Naive B cell (primary cell): ENCODE results near the gene RNU4-1. TPM values are rescaled to one million over a fixed set of nuclear protein-coding genes. Genes with fewer than 3 reads are reported as not detected.

ENCODE experiments used
- ATAC-seq, 2 donors: fragments of 150-1000 bp; cut with Tn5 transposase; 2 replicates each; pipeline ENCODE4 v1.10.0; 2021; ENCODE audit warnings: low read depth in 2 of 2, mild to moderate bottlenecking in 2 of 2, moderate library complexity in 2 of 2
- DNase-seq: peaks from one replicate; pipeline ENCODE4 v3.0.0; 2022
- H3K27ac Mint-ChIP-seq, 6 donors: one replicate each; pipeline ENCODE4 v1.8.0; 2020 to 2022; ENCODE audit warnings: mild to moderate bottlenecking in 6 of 6, mixed read lengths in 6 of 6, moderate library complexity in 5 of 6, inconsistent platforms in 2 of 6
- H3K27me3 Mint-ChIP-seq, 3 donors: one replicate each; pipeline ENCODE4 v1.8.0; 2021 to 2022; ENCODE audit warnings: mixed read lengths in 3 of 3, mild to moderate bottlenecking in 1 of 3
- H3K36me3 Mint-ChIP-seq, 2 donors: one replicate each; pipeline ENCODE4 v1.8.0; 2020 to 2022; ENCODE audit warnings: mixed read lengths in 2 of 2, inconsistent platforms in 1 of 2, mild to moderate bottlenecking in 1 of 2
- H3K4me1 Mint-ChIP-seq, 3 donors: one replicate each; pipeline ENCODE4 v1.8.0; 2020 to 2022; ENCODE audit warnings: mixed read lengths in 3 of 3, inconsistent platforms in 1 of 3, mild to moderate bottlenecking in 1 of 3, moderate library complexity in 1 of 3
- H3K4me3 Mint-ChIP-seq, 8 donors: one replicate each; pipeline ENCODE4 v1.8.0; 2020 to 2022; ENCODE audit warnings: mild to moderate bottlenecking in 8 of 8, mixed read lengths in 8 of 8, moderate library complexity in 8 of 8, inconsistent platforms in 2 of 8
- H3K9me3 Mint-ChIP-seq, 7 donors: one replicate each; pipeline ENCODE4 v1.8.0; 2020 to 2022; ENCODE audit warnings: mixed read lengths in 7 of 7, mild to moderate bottlenecking in 5 of 7, inconsistent platforms in 2 of 7, moderate library complexity in 1 of 7
- polyA plus RNA-seq, 6 donors: library from polyadenylated mRNA; unstranded; fragments of 300-500 nt; fragmentation: Illumina TruSeq; gene quantifications; one replicate each; pipeline ENCODE4 v1.2.3, GENCODE V29; 2021; ENCODE audit warnings: low read depth in 6 of 6

The RNU4-1 gene
- polyA plus RNA-seq, 6 donors from 2014 or later = not detected

DNA sequence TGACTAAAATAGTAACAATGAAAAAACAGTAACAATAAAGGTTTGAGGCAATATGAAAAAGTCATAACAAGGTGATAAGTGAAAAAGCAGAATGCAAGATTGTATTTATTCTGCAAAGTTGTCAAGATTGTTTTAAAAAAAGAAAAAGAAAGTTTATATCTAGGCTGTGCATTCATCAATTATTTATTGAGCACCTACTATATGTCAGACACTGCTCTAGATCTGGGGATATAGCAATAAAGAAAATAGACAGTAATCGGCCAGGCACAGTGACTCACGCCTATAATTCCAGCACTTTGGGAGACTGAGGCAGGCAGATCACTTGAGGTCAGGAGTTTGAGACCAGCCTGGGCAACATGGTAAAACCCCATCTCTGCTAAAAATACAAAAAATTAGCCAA, 30.7 kb upstream of the RNU4-1 start:
- Mint-ChIP-seq H3K4me1 (peaks cover 0 to 10% (median 7%) of the 10 kb centered on the region in 3 donors), H3K27ac (no peak overlapping the region), H3K36me3 (no peaks in the 10 kb centered on the region), H3K27me3 (peaks cover 0 to 33% (median 8%) of the 10 kb centered on the region in 3 donors), H3K9me3 (no peaks in the 10 kb centered on the region), H3K4me3 (peak overlapping the region in 1 of 8 donors; percentile 6)
- DNase-seq (no peak), ATAC-seq (no peak)

- Mint-ChIP-seq H3K4me3 (no peak overlapping the region), H3K36me3 (no peaks in the 10 kb centered on the region), H3K27ac (no peak overlapping the region), H3K27me3 (peaks cover 0 to 26% (median 8%) of the 10 kb centered on the region in 3 donors), H3K9me3 (peaks cover 0 to 5% (median 2%) of the 10 kb centered on the region in 7 donors), H3K4me1 (peaks cover 12 to 24% (median 21%) of the 10 kb centered on the region in 3 donors)
- ATAC-seq (no peak), DNase-seq (no peak)
Observed at GRCh38 chr12:120321382-120322202, 28.6 kb upstream of the RNU4-1 start.

- ATAC-seq = peak; percentile 99
- peak; percentile 100 for DNase-seq
- no peaks in the 10 kb centered on the region for H3K36me3 Mint-ChIP-seq
- H3K4me1 Mint-ChIP-seq = peaks cover 13 to 14% (median 14%) of the 10 kb centered on the region in 3 donors
- H3K4me3 Mint-ChIP-seq = peak overlapping the region; percentile 72 to 97 (median 96)
- peak overlapping the region; percentile 95 to 99 (median 98) for H3K27ac Mint-ChIP-seq
- peaks cover 0 to 18% (median 8%) of the 10 kb centered on the region in 3 donors for H3K27me3 Mint-ChIP-seq
- peaks cover 0 to 5% (median 2%) of the 10 kb centered on the region in 7 donors for H3K9me3 Mint-ChIP-seq
Observed at GRCh38 chr12:120317224-120318105, 24.4 kb upstream of the RNU4-1 start.

- H3K36me3 Mint-ChIP-seq = no peaks in the 10 kb centered on the region
- H3K9me3 Mint-ChIP-seq = peaks cover 0 to 5% (median 2%) of the 10 kb centered on the region in 7 donors
- H3K27ac Mint-ChIP-seq = peak overlapping the region; percentile 95 to 99 (median 98)
- DNase-seq (no peak), ATAC-seq (no peak)
- H3K4me3 Mint-ChIP-seq = peak overlapping the region; percentile 72 to 97 (median 96)
- peaks cover 0 to 13% (median 8%) of the 10 kb centered on the region in 3 donors for H3K27me3 Mint-ChIP-seq
- H3K4me1 Mint-ChIP-seq = peaks cover 14 to 15% (median 14%) of the 10 kb centered on the region in 3 donors
Observed at GRCh38 chr12:120316798-120317223, 23.8 kb upstream of the RNU4-1 start.

DNA sequence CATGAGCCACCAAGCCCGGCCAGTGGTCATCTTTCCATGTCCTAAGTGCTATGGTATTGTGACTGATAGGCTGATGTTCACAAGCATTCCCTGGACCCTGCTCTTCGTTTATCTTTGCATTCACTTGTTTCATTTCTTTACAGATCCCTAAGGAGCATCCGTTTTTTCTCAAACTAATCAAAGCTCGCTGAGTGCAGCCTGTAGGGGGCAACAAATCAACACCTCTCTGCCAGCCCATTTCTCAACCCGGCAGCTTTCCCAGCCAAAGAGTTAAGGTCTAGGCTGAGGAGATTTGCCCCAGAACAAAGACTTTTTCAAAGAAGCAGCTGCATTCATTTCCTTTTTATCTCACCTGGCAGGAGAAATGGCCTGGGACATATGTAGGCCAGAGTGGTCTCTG, 21.2 kb upstream of the RNU4-1 start:
- H3K27me3 Mint-ChIP-seq = no peaks in the 10 kb centered on the region
- DNase-seq (no peak), ATAC-seq (no peak)
- peak overlapping the region in 1 of 8 donors; percentile 41 for H3K4me3 Mint-ChIP-seq
- no peak overlapping the region for H3K27ac Mint-ChIP-seq
- peaks cover 14 to 18% (median 14%) of the 10 kb centered on the region in 3 donors for H3K4me1 Mint-ChIP-seq
- H3K9me3 Mint-ChIP-seq = peaks cover 0 to 5% (median 2%) of the 10 kb centered on the region in 7 donors
- no peaks in the 10 kb centered on the region for H3K36me3 Mint-ChIP-seq

DNA sequence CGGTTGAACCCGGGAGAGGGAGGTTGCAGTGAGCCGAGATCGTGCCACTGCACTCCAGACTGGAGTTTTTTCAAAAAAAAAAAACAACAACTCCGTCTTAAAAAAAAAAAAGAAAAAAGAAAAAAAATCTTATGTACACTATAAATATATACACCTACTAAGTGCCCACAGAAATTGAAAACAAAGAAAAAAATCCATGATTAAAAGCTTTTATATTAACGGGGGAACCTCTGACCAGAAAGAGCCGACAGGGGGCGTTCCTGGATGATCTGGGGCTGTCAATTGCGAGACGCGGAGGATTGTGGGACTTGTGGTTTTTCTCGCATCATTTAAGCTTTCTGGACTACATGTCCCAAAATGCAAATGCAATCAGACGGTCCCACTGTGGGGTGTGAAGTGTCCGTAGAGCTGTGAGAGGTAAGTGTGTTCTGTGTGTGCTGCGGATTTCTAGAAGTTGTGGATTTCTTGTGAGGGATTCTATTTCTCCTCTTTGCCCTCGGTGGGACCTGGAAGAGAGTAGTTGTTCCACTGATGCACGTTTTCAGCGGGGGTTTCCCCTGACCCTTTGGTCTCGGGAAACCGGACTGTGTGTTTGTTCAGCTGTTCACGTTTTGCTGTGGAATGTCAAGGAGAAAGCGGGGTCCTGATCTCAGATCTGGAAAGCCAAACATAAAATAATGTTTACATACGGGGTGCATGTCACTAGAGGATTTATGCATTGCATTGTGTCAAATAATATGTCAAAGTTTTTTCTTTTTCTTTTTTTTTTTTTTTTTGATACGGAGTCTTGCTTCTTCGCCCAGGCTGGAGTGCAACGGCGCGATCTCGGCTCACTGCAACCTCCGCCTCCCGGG, 9.2 kb upstream of the RNU4-1 start, which contains the start of gene SIRT4:
SIRT4 (plus strand) TSS at position 360 of the 854 bp plus-strand sequence. CDS start 1,241 bp downstream, outside the sequence.
- Mint-ChIP-seq H3K27me3 (no peaks in the 10 kb centered on the region), H3K4me3 (peak within 1 kb of the TSS; percentile 85 to 98 (median 94)), H3K36me3 (no peaks in the 10 kb centered on the region), H3K9me3 (no peaks in the 10 kb centered on the region), H3K27ac (peak within 1 kb of the TSS; percentile 23 to 93 (median 81)), H3K4me1 (peaks cover 9 to 14% (median 11%) of the 10 kb centered on the region in 3 donors)
- ATAC-seq (peak; percentile 100), DNase-seq (peak; percentile 89)

DNA sequence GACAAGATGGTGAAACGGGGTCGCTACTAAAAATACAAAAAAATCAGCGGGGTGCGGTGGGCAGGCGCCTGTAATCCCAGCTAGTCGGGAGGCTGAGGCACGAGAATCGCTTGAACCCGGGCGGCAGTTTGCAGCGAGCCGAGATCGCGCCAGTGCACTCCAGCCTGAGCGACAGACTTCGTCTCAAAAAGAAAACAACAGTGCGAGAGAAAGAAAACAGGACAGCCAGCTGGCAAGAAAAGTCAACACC, 701 bp downstream of the RNU4-1 start:
- H3K27me3 Mint-ChIP-seq = no peaks in the 10 kb centered on the region
- no peak overlapping the region for H3K4me3 Mint-ChIP-seq
- no peaks in the 10 kb centered on the region for H3K36me3 Mint-ChIP-seq
- ATAC-seq = peak; percentile 0 to 1
- H3K4me1 Mint-ChIP-seq = peaks cover 0 to 5% (median 4%) of the 10 kb centered on the region in 3 donors
- no peak for DNase-seq
- H3K9me3 Mint-ChIP-seq = no peaks in the 10 kb centered on the region
- no peak overlapping the region for H3K27ac Mint-ChIP-seq

DNA sequence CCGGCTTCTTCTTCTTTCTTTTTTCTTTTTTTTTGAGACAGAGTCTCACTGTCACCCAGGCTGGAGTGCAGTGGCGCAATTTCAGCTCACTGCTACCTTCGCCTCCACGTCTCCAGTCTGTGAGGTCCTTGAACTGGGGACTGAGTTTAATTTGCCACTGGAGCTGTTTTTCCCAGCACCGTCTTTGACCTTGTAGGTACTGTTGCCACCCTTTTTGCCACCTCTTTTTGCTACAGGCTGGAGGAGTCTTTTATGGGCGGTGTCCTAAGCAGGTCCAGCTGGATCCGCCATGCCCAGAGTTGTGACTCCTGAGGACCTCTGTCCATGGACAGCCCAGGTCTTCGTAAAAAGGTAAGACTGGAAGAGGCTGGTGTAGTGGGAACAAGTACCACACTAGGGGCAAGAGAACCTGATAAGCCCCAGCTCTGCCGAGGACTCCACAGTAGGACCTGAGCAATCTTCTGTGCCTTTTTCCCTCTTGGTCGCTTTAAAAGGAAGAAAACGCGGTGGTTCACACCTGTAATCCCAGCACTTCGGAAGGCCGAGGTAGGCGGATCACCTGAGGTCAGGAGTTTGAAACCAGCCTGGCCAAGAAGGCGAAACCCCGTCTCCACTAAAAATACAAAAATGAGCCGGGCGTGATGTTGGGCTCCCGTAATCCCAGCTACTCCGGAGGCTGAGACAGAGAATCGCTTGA, 2.3 kb downstream of the RNU4-1 start:
- H3K4me3 Mint-ChIP-seq = peak overlapping the region in 1 of 8 donors; percentile 45
- no peaks in the 10 kb centered on the region for H3K27me3 Mint-ChIP-seq
- H3K9me3 Mint-ChIP-seq = no peaks in the 10 kb centered on the region
- DNase-seq (peak; percentile 14), ATAC-seq (no peak)
- no peaks in the 10 kb centered on the region for H3K36me3 Mint-ChIP-seq
- peaks cover 3 to 5% (median 4%) of the 10 kb centered on the region in 3 donors for H3K4me1 Mint-ChIP-seq
- peak overlapping the region in 2 of 6 donors; percentile 9 to 72 for H3K27ac Mint-ChIP-seq

GRCh38 chr12:120287491-120287890, 5.5 kb downstream of the RNU4-1 start:
- Mint-ChIP-seq H3K9me3 (no peaks in the 10 kb centered on the region), H3K4me3 (no peak overlapping the region), H3K4me1 (peaks cover 3 to 5% (median 5%) of the 10 kb centered on the region in 3 donors), H3K36me3 (no peaks in the 10 kb centered on the region), H3K27me3 (peaks cover 0 to 15% (median 0%) of the 10 kb centered on the region in 3 donors), H3K27ac (no peak overlapping the region)
- DNase-seq = no peak
- ATAC-seq = no peak

GRCh38 chr12:120286768-120287490, 6.1 kb downstream of the RNU4-1 start:
- ATAC-seq = no peak
- no peak for DNase-seq
- no peaks in the 10 kb centered on the region for H3K9me3 Mint-ChIP-seq

GRCh38 chr12:120284381-120284780, 8.7 kb downstream of the RNU4-1 start:
- Mint-ChIP-seq H3K27ac (no peak overlapping the region), H3K9me3 (no peaks in the 10 kb centered on the region), H3K4me3 (no peak overlapping the region), H3K27me3 (peaks cover 0 to 29% (median under 1%) of the 10 kb centered on the region in 3 donors), H3K4me1 (peaks cover 3 to 5% (median 3%) of the 10 kb centered on the region in 3 donors), H3K36me3 (no peaks in the 10 kb centered on the region)
- DNase-seq (no peak), ATAC-seq (no peak)

More at GRCh38 chr12:120286768-120287490, 6.1 kb downstream of the RNU4-1 start:
- Mint-ChIP-seq H3K36me3 (no peaks in the 10 kb centered on the region), H3K4me3 (no peak overlapping the region), H3K27ac (no peak overlapping the region), H3K4me1 (peaks cover 3 to 7% (median 5%) of the 10 kb centered on the region in 3 donors), H3K27me3 (peaks cover 0 to 20% (median 0%) of the 10 kb centered on the region in 3 donors)

- Mint-ChIP-seq H3K36me3 (no peaks in the 10 kb centered on the region), H3K4me1 (peaks cover 3% of the 10 kb centered on the region in 3 donors), H3K4me3 (peak overlapping the region in 1 of 8 donors; percentile 63), H3K27ac (no peak overlapping the region), H3K27me3 (peaks cover 0 to 29% (median 4%) of the 10 kb centered on the region in 3 donors), H3K9me3 (no peaks in the 10 kb centered on the region)
- ATAC-seq = no peak
- no peak for DNase-seq
Observed at GRCh38 chr12:120283318-120283717, 9.7 kb downstream of the RNU4-1 start.
